IMR-90 (cell line): ENCODE measurements around the gene PRR22. TPM values are rescaled to one million over a fixed set of nuclear protein-coding genes. Genes with fewer than 3 reads are reported as not detected.

Source experiments
- ATAC-seq: fragments of 200-7000 bp; cut with Tn5 transposase; 2 replicates; pipeline ENCODE4 v1.9.1; 2020; ENCODE audit warnings: low read depth, mild to moderate bottlenecking, moderate library complexity
- BruUV-seq: library from RNA; stranded (reverse); fragments of 400-500 nt; replicated peaks from 2 replicates; lab custom pipeline; 2021; lab: Mats Ljungman, UMichigan
- CTCF ChIA-PET: fragments of 300-600 bp; formaldehyde crosslinking; extraction: SDS; loops from one replicate; lab custom pipeline; 2021; ENCODE audit warnings: antibody characterized with exemption; lab: Yijun Ruan, JAX
- POLR2A ChIA-PET: fragments of 300-600 bp; sonication (Branson Sonifier 250); formaldehyde crosslinking; loops from one replicate; lab custom pipeline; 2022; ENCODE audit warnings: antibody characterized with exemption; ENCODE audit not compliant: unreplicated experiment; lab: Charles Lee
- DNase-seq: peaks from one replicate; pipeline ENCODE4 v3.0.0; 2013
- H2AFZ ChIP-seq: replicated peaks from 2 replicates; pipeline ENCODE3; 2013; ENCODE audit warnings: low read length, mild to moderate bottlenecking; ENCODE audit not compliant: poor library complexity
- H2AK5ac ChIP-seq: 2 replicates; pipeline ENCODE4 v1.6.1; 2013; ENCODE audit warnings: low read depth, low read length, inconsistent platforms
- H2AK9ac ChIP-seq: replicated peaks from 2 replicates; pipeline ENCODE3; 2013; ENCODE audit warnings: mild to moderate bottlenecking, low read depth, low read length, moderate library complexity; ENCODE audit not compliant: poor library complexity
- H2BK120ac ChIP-seq: 2 replicates; pipeline ENCODE4 v1.6.1; 2013; ENCODE audit warnings: low read depth, low read length, inconsistent platforms
- H2BK15ac ChIP-seq: 3 replicates; pipeline ENCODE4 v1.6.1; 2013; ENCODE audit warnings: low read depth, low read length, inconsistent platforms
- H2BK20ac ChIP-seq: 2 replicates; pipeline ENCODE4 v1.6.1; 2013; ENCODE audit warnings: low read depth, mild to moderate bottlenecking, inconsistent platforms, low read length, moderate library complexity
- H2BK5ac ChIP-seq: 2 replicates; pipeline ENCODE4 v1.6.1; 2013; ENCODE audit warnings: mild to moderate bottlenecking, low read depth, low read length, inconsistent platforms; ENCODE audit not compliant: poor library complexity, severe bottlenecking
- H3K14ac ChIP-seq: replicated peaks from 2 replicates; pipeline ENCODE4 v1.6.1; 2013; ENCODE audit warnings: low read depth, low read length, inconsistent platforms
- H3K18ac ChIP-seq: 2 replicates; pipeline ENCODE4 v1.6.1; 2013; ENCODE audit warnings: low read depth, low read length, control low read depth
- H3K23ac ChIP-seq: 2 replicates; pipeline ENCODE4 v1.6.1; 2013; ENCODE audit warnings: low read depth, low read length, inconsistent platforms
- H3K27ac ChIP-seq: 2 replicates; pipeline ENCODE4 v1.5.1; 2013; ENCODE audit warnings: mild to moderate bottlenecking, control low read depth, low read length; ENCODE audit not compliant: insufficient read depth
- H3K27me3 ChIP-seq: 2 replicates; pipeline ENCODE4 v1.6.1; 2013; ENCODE audit warnings: low read length; ENCODE audit not compliant: control insufficient read depth, insufficient read depth
- H3K36me3 ChIP-seq: 2 replicates; pipeline ENCODE4 v1.6.1; 2013; ENCODE audit warnings: low read length, mixed read lengths; ENCODE audit not compliant: control insufficient read depth, insufficient read depth
- H3K4ac ChIP-seq: 2 replicates; pipeline ENCODE4 v1.6.1; 2013; ENCODE audit warnings: low read depth, low read length, inconsistent platforms
- H3K4me1 ChIP-seq: 2 replicates; pipeline ENCODE4 v1.6.1; 2013; ENCODE audit warnings: low read length, mixed read lengths; ENCODE audit not compliant: control insufficient read depth, insufficient read depth
- H3K4me2 ChIP-seq: 2 replicates; pipeline ENCODE4 v1.6.1; 2013; ENCODE audit warnings: low read depth, mild to moderate bottlenecking, control low read depth, low read length, moderate library complexity
- H3K4me3 ChIP-seq: 2 replicates; pipeline ENCODE4 v1.5.1; 2013; ENCODE audit warnings: low read depth, mild to moderate bottlenecking, control low read depth, low read length, moderate library complexity; ENCODE audit not compliant: insufficient read depth
- H3K56ac ChIP-seq: 2 replicates; pipeline ENCODE4 v1.6.1; 2013; ENCODE audit warnings: low read length, inconsistent platforms; ENCODE audit not compliant: insufficient read depth; ENCODE audit errors: extremely low read depth
- H3K79me1 ChIP-seq, 2 experiments: 2 replicates each; pipeline ENCODE4 v1.6.1; 2013; ENCODE audit warnings: low read length in 2 of 2, inconsistent platforms in 1 of 2, low read depth in 1 of 2
- H3K9ac ChIP-seq: 2 replicates; pipeline ENCODE4 v1.6.1; 2013; ENCODE audit warnings: low read depth, low read length, control low read depth
- H3K9me1 ChIP-seq: 2 replicates; pipeline ENCODE4 v1.6.1; 2013; ENCODE audit warnings: low read length, inconsistent platforms; ENCODE audit not compliant: insufficient read depth
- H3K9me3 ChIP-seq: 2 replicates; pipeline ENCODE4 v1.6.1; 2013; ENCODE audit warnings: low read length; ENCODE audit not compliant: control insufficient read depth, insufficient read depth
- H4K20me1 ChIP-seq: 2 replicates; pipeline ENCODE4 v1.6.1; 2013; ENCODE audit warnings: low read length, inconsistent platforms; ENCODE audit not compliant: insufficient read depth
- H4K5ac ChIP-seq: 2 replicates; pipeline ENCODE4 v1.6.1; 2013; ENCODE audit warnings: mild to moderate bottlenecking, low read depth, low read length, control low read depth
- H4K8ac ChIP-seq, 2 experiments: 2 replicates each; pipeline ENCODE4 v1.6.1; 2013; ENCODE audit warnings: low read depth in 2 of 2, low read length in 2 of 2, control low read depth in 1 of 2, inconsistent platforms in 1 of 2
- H4K91ac ChIP-seq: 2 replicates; pipeline ENCODE4 v1.6.1; 2013; ENCODE audit warnings: low read depth, low read length, inconsistent platforms; ENCODE audit not compliant: insufficient read depth
- BHLHE40 ChIP-seq: fragments of 150-350 bp; IDR thresholded peaks from 2 replicates; pipeline ENCODE4 v1.6.1; 2016; ENCODE audit warnings: mild to moderate bottlenecking, low read depth, low read length
- CEBPB ChIP-seq: IDR thresholded peaks from 2 replicates; pipeline ENCODE4 v1.6.1; 2012; ENCODE audit warnings: low read depth, low read length, improper control_type of control experiment
- CHD1 ChIP-seq: IDR thresholded peaks from 2 replicates; pipeline ENCODE4 v1.6.1; 2012; ENCODE audit warnings: low read depth, low read length, improper control_type of control experiment
- CTCF ChIP-seq: conservative IDR thresholded peaks from 2 replicates; pipeline ENCODE4 v1.5.1; 2012; ENCODE audit warnings: mild to moderate bottlenecking, low read depth, low read length, improper control_type of control experiment
- FOS ChIP-seq: fragments of 150-350 bp; IDR thresholded peaks from 2 replicates; pipeline ENCODE4 v1.6.1; 2016; ENCODE audit warnings: low read depth, low read length
- MAFK ChIP-seq: IDR thresholded peaks from 2 replicates; pipeline ENCODE4 v1.6.1; 2012; ENCODE audit warnings: low read depth, low read length, improper control_type of control experiment
- MAZ ChIP-seq: IDR thresholded peaks from 2 replicates; pipeline ENCODE4 v1.6.1; 2012; ENCODE audit warnings: low read depth, mild to moderate bottlenecking, low read length, improper control_type of control experiment, moderate library complexity, borderline replicate concordance
- MXI1 ChIP-seq: IDR thresholded peaks from 2 replicates; pipeline ENCODE4 v1.6.1; 2012; ENCODE audit warnings: low read depth, mild to moderate bottlenecking, low read length, moderate library complexity, borderline replicate concordance
- NFE2L2 ChIP-seq: fragments of 150-350 bp; IDR thresholded peaks from 2 replicates; pipeline ENCODE4 v1.6.1; 2016; ENCODE audit warnings: low read depth, mild to moderate bottlenecking, low read length
- POLR2A ChIP-seq: IDR thresholded peaks from 2 replicates; pipeline ENCODE4 v1.6.1; 2012; ENCODE audit warnings: mild to moderate bottlenecking, low read depth, low read length
- RAD21 ChIP-seq: IDR thresholded peaks from 2 replicates; pipeline ENCODE4 v1.6.1; 2012; ENCODE audit warnings: low read length, improper control_type of control experiment
- RCOR1 ChIP-seq: IDR thresholded peaks from 2 replicates; pipeline ENCODE4 v1.6.1; 2012; ENCODE audit warnings: mild to moderate bottlenecking, low read length, improper control_type of control experiment; ENCODE audit not compliant: insufficient replicate concordance
- RFX5 ChIP-seq: IDR thresholded peaks from 2 replicates; pipeline ENCODE4 v1.8.0; 2012; ENCODE audit warnings: low read depth, mild to moderate bottlenecking, low read length, moderate library complexity
- SMC3 ChIP-seq: fragments of 150-350 bp; IDR thresholded peaks from 2 replicates; pipeline ENCODE4 v1.6.1; 2016; ENCODE audit warnings: low read depth, mild to moderate bottlenecking, antibody characterized with exemption, low read length, moderate library complexity
- WGBS, 2 experiments: methylation state at CpG; one replicate each; pipeline versions ENCODE4 v1.1.5 to v1.1.7; 2013; ENCODE audit warnings: missing lambda C conversion rate in 2 of 2; ENCODE audit not compliant: insufficient read length in 1 of 2; ENCODE audit errors: extremely low coverage in 2 of 2; 5-methylcytosine and 5-hydroxymethylcytosine counted together
- dilution Hi-C: fragments of 300-500 bp; cut with HindIII; formaldehyde crosslinking; loops from one replicate; pipeline ENCODE4 v1.14.3; 2018; ENCODE audit warnings: low sequenced_read_pairs; ENCODE audit not compliant: unreplicated experiment
- in situ Hi-C: fragments of 300-500 bp; cut with MboI; formaldehyde crosslinking; loops from 3 replicates; pipeline ENCODE4 v1.14.3; 2019; ENCODE audit warnings: low sequenced_read_pairs, inconsistent platforms, mixed read lengths
- intact Hi-C: fragments of 100-400 bp; cut with micrococcal nuclease; formaldehyde crosslinking; loops from 2 replicates; pipeline ENCODE4 v1.10.0; 2022
- polyA plus RNA-seq, 3 experiments: library from polyadenylated mRNA; depleted of rRNA; stranded (reverse); fragments of >200 nt; gene quantifications; 2 replicates each; pipeline ENCODE4 v1.2.3, GENCODE V29; 2012; ENCODE audit warnings: low replicate concordance in 1 of 3
- total RNA-seq: library from RNA; depleted of rRNA; stranded (reverse); fragments of >200 nt; gene quantifications from 2 replicates; pipeline ENCODE4 v1.2.3, GENCODE V29; 2012
- TF ChIP-seq, protein P1 (sequence below): fragments of 150-350 bp; IDR thresholded peaks from 2 replicates; pipeline ENCODE4 v1.6.1; 2017; ENCODE audit warnings: mild to moderate bottlenecking, antibody characterized with exemption, low read length, low read depth
- TF ChIP-seq, protein P2 (sequence below): fragments of 150-350 bp; IDR thresholded peaks from 2 replicates; pipeline ENCODE4 v1.6.1; 2016; ENCODE audit warnings: low read depth, mild to moderate bottlenecking, low read length, moderate library complexity, borderline replicate concordance

The PRR22 gene
- total and polyA plus RNA-seq, 2 of the 4 experiments (the other 2 are of a cell fraction) = 0.92 TPM; not detected in 1

GRCh38 chr19:5795382-5795919, 10.9 kb upstream of the PRR22 start:
- DNase-seq (no peak), ATAC-seq (no peak)
- intact Hi-C loops (loop anchor here (10.0 kb wide), 1 partner anchor 659 kb away; the partner anchor contains the start of gene SLC25A23), in situ Hi-C loops (no loop called here), dilution Hi-C loops (no loop called here)
- H3K9me1 ChIP-seq = no peaks in the 10 kb centered on the region
- no peaks in the 10 kb centered on the region; the same call in 1 of the 2 replicates for H3K4me1 ChIP-seq
- no peaks in the 10 kb centered on the region; a peak in 1 of 4 replicates for H3K79me1 ChIP-seq
- CTCF ChIA-PET = interaction anchor here (2.6 kb wide), 1 partner anchor 8 kb away, joined by 8 read pairs; no protein-coding TSS in a partner anchor
- no peak overlapping the region for H2AK9ac ChIP-seq
- H3K27ac ChIP-seq = no peak overlapping the region
- 92% methylated on average over 4 of the region's 7 CpGs; no CpG with 5 or more reads in 1 of the 2 experiments for WGBS, 2 experiments
- BruUV-seq = no TSS peak
- no peak overlapping the region for H4K91ac ChIP-seq
- H3K18ac ChIP-seq = no peak overlapping the region
- H3K4ac ChIP-seq = no peak overlapping the region
- H3K4me2 ChIP-seq = no peak overlapping the region
- H2BK20ac ChIP-seq = no peak overlapping the region
- H3K9ac ChIP-seq = no peak overlapping the region
- H4K5ac ChIP-seq = no peak overlapping the region
- no peak overlapping the region for H3K56ac ChIP-seq
- H3K36me3 ChIP-seq = no peaks in the 10 kb centered on the region
- H2AFZ ChIP-seq = no peak overlapping the region
- H2BK120ac ChIP-seq = no peak overlapping the region
- no peak overlapping the region for H2AK5ac ChIP-seq
- TF ChIP-seq BHLHE40 (no peak), FOS (no peak), RFX5 (no peak), CHD1 (no peak), MAFK (no peak), MXI1 (no peak), CEBPB (no peak), CTCF (no peak), POLR2A (no peak), RAD21 (no peak), SMC3 (no peak), RCOR1 (no peak), NFE2L2 (no peak), MAZ (no peak)
- TF ChIP-seq, protein P1, sequence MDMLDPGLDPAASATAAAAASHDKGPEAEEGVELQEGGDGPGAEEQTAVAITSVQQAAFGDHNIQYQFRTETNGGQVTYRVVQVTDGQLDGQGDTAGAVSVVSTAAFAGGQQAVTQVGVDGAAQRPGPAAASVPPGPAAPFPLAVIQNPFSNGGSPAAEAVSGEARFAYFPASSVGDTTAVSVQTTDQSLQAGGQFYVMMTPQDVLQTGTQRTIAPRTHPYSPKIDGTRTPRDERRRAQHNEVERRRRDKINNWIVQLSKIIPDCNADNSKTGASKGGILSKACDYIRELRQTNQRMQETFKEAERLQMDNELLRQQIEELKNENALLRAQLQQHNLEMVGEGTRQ = no peak
- TF ChIP-seq, protein P2, sequence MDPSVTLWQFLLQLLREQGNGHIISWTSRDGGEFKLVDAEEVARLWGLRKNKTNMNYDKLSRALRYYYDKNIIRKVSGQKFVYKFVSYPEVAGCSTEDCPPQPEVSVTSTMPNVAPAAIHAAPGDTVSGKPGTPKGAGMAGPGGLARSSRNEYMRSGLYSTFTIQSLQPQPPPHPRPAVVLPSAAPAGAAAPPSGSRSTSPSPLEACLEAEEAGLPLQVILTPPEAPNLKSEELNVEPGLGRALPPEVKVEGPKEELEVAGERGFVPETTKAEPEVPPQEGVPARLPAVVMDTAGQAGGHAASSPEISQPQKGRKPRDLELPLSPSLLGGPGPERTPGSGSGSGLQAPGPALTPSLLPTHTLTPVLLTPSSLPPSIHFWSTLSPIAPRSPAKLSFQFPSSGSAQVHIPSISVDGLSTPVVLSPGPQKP = no peak
- H4K8ac ChIP-seq = no peak overlapping the region
- no peak overlapping the region for H3K4me3 ChIP-seq
- POLR2A ChIA-PET = no interaction called here
- H3K9me3 ChIP-seq = no peaks in the 10 kb centered on the region
- no peak overlapping the region for H2BK5ac ChIP-seq
- no peak overlapping the region for H3K23ac ChIP-seq
- H4K20me1 ChIP-seq = no peaks in the 10 kb centered on the region
- peaks cover 11% of the 10 kb centered on the region; the same call in 1 of the 2 replicates for H3K27me3 ChIP-seq
- no peak overlapping the region for H3K14ac ChIP-seq
- no peak overlapping the region for H2BK15ac ChIP-seq
